HG02938 (cell line): ENCODE data around the gene SLC10A7.

Experiments
- ATAC-seq: cut with Tn5 transposase; IDR thresholded peaks from one replicate; pipeline ENCODE4 v1.9.1; 2021; ENCODE audit warnings: mild to moderate bottlenecking, moderate library complexity; ENCODE audit not compliant: unreplicated experiment

Gene SLC10A7

DNA sequence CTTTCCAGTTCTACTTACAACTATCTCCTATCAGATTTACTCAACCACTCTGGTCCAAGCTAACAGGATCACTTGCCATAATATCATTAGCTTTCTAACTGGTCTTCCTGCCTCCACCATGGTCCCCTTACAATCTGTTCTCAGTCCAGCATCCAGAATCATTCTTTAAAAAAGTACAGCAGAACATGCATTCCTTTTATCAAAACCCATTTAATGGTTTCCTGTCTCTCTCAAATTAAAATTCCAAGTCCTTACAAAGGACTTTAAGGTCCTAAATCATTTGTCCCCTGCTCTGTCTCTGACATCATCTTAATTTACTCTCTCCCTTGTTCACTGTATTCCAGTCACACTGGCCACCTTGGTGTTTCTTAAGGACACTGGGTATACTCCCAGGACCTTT lies 202.8 kb downstream of the SLC10A7 start:
- no peak for ATAC-seq

- ATAC-seq, result no peak
Observed at GRCh38 chr4:146317783-146318182, 204.0 kb downstream of the SLC10A7 start.

DNA sequence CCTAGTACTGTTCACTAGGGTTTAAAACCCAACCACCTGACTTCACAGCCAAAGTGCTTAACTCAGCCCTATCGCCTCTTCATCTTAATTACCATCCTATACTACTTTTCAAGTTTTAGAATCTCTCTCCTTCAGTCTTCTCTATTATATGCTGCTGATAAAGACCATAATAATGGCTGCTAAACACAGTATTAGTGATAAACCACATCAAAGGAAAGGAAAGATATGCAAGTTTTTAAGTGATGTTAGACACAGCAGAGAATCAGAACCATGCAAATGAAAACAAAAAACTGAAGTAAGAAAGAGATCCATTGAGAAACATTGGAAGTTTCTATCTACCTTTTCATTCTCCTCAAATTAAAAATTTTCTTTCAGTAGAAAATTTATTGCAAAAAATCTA lies 206.6 kb downstream of the SLC10A7 start:
- no peak for ATAC-seq

DNA sequence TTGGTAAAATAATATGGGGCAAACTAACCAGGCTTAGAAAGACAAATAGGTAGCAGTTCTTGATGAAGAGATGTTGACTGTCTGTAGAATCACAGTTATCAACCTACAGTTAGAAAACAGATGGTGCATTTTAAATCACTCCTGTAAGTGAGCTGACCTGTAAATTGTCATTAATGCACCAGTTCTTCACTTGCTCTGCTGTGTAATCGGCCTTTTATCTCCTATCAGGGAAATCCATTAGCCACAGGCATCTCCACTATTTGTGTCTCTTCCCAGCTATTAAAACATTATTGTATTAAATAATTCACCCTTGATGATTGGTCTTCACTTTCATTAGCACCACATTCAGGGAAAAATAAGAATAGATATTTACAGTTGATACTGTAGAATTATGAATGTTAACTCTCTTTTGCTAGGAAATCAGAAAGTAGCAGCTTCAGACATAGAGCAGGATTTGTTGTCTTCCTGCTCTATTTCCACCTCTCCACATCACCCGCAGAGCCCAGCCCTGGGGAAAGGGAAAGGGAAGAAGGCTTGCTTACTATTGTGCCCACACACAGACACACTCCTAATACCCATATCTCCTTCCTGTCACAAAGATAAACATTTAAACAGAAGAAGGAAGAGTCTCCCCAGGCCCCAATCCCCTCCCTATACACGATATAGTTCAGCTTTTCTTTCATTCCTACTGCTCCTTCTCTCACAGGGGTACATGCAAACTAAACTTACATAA lies 210.3 kb downstream of the SLC10A7 start:
- ATAC-seq, result no peak

DNA sequence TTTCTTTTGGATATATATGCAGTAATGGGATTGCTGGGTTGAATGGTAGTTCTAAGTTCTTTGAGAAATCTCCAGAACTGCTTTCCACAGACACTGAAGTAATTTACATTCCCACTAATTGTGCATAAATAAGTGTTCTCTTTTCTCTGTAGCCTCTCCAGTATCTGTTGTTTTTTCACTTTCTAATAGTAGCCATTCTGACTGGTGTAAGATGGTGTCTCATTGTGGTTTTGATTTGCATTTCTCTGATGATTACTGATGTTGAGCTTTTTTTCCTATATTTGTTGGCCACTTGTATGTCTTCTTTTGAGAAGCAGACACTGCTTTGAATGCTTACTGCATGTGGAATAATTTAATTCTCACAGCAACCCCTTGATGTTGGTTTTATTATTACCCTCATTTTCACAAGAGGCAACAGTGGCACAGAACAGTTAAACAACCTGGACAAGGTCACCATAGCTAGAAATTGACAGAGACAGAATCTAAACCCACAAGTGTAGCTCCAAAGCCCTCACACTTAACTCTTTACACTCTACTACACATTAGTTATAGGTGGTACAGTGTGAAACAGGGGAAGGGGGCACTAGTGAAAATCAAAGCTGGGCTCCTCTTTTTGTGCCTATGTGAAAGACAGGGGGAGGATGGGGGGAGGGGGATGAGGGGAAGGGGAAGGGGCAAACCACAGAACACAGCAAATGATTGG lies 211.3 kb downstream of the SLC10A7 start:
- ATAC-seq, result peak; percentile 89

DNA sequence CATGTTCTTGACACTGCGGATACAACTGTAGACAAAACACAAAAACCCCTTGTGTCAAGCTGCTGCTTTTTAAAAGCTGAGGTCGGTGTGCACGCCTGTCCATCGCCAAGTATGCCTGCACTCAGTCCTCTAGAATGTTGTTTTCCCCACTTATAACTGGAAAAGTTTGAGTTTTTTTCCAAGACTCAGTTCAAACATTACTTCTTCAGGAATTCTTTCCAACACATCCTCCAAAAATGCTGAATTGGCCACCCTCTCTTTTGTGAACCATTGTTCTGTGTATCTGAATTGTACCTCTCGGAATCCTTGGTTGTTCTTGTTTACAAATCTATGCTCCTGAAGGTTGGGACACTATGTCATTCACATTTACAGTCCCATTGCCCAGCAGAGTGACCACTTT lies 212.8 kb downstream of the SLC10A7 start:
- no peak for ATAC-seq

- ATAC-seq, result no peak
Observed at GRCh38 chr4:146302822-146303221, 218.9 kb downstream of the SLC10A7 start.

DNA sequence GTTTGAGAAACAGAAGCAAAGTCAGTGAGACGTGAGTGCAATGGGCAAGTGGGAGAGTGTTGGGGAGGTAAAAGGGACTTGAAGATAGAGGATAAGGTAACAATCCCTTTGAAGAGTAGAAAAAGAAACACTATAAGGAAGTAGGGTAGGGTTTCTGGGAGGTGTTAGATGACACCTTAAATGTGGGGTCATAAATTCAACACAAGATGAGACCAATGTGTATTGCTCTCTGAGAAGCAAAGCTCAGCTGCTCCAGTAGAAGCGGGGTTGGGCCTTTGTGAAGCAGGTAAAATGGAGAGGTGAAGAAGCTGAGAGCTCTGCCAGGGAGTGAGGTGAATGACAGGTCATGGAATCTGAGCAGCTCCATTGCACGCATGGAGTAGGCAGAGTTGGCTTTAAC lies 222.1 kb downstream of the SLC10A7 start:
- ATAC-seq, result no peak

DNA sequence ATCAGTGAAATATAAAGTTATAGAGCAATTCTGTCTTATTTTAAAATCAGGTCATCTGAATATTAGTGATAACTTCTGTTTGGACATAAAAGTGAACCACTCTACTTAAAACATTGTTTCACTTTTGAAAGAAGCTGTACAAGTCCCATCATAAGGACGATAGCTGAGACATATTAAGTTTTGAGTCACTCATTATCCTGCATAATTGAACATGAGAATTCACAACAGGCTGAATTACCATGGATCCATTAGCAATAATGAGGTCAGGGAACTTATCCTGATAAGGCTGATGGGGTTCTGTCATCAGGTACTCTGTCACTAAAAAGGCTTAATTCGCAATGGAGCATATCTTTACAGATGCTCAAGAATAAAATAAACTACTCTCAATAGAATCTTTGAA lies 227.0 kb downstream of the SLC10A7 start:
- no peak for ATAC-seq

- no peak for ATAC-seq
Observed at GRCh38 chr4:146292508-146292907, 229.2 kb downstream of the SLC10A7 start.

DNA sequence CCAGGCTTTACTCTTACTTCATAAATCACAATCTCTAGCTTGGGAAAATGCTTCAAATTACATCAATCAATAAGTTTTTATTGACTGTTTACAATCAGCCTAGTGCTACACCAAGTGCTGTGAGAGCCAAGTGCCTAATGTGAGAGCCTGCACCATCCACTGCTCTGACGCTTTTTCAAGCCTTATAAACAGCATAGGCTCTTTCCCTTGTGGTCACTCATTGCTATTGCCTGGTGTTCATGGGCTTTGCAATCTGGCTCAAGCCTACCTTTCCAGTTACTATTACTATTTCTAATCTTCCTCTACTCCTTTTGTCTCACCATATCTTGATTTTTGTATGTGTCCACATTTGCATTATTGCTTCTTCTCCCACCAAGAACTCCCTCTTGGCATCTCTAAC lies 230.4 kb downstream of the SLC10A7 start:
- ATAC-seq, result no peak

GRCh38 chr4:146288193-146288592 lies 233.5 kb downstream of the SLC10A7 start:
- ATAC-seq, result no peak

- no peak for ATAC-seq
Observed at GRCh38 chr4:146285037-146285436, 236.7 kb downstream of the SLC10A7 start.

DNA sequence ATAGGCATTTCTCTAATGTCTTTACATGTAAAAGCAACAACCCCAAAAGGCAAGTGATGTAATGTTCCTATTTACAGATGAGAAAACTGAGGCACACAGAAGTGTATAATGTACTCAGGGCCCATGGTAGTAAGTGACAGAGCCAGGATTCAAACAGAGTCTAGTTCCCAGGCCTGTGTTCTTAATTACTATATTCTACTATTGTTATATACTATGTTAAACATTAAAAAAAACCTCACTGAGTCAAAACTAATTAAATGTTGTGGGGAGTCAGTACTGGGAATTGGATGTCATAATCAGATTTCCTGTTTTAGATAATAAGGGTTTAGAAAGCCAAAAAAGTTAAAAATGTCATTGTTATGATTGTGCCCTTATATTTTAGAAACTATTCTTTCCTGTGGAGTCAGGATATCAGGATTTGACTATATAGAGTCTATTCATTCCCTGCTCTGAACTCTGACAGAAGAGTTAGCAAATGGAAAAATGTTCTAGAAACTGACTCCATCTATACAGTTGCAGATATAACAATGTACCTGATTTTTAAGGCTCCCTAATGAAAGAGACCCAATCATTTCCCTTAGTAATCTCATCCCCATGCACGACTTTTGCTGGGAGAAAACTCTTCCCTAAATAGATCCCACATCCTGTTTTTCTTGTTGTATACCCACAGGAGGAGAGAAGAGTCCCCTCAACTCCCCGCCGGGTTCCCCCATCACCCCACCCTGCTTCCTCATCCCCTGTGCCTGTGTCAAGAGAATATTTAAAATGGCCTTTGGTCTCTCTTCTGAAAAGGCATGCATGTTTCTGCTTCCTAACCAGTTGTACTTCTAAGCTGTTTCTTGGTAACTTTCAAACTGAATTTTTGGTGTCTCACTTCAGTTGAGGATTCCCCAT lies 237.7 kb downstream of the SLC10A7 start:
- ATAC-seq, result no peak

DNA sequence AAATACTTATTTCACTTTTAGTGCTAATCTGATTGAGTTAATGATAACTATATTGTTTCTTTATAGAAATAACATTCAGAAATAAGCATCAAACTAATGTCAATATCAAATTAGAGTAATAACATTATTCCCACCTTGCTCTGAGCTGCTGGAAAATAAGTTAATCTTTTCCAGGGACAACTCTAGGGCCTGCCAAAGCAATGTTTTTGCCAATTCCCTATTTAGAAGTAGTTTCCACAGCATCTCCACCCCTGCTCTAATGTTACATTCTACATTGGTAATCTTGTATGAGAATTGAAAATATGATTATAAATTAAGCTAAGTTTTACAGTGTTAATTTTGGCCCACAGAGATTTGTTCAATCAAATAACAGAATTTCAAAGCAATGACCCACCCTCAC lies 239.1 kb downstream of the SLC10A7 start:
- no peak for ATAC-seq

GRCh38 chr4:146278986-146279385 lies 242.8 kb downstream of the SLC10A7 start:
- no peak for ATAC-seq

GRCh38 chr4:146275370-146275769 lies 246.4 kb downstream of the SLC10A7 start:
- no peak for ATAC-seq

- ATAC-seq, result no peak
Observed at GRCh38 chr4:146274774-146275173, 247.0 kb downstream of the SLC10A7 start.

GRCh38 chr4:146273204-146273901 lies 248.4 kb downstream of the SLC10A7 start:
- peak; percentile 74 for ATAC-seq

DNA sequence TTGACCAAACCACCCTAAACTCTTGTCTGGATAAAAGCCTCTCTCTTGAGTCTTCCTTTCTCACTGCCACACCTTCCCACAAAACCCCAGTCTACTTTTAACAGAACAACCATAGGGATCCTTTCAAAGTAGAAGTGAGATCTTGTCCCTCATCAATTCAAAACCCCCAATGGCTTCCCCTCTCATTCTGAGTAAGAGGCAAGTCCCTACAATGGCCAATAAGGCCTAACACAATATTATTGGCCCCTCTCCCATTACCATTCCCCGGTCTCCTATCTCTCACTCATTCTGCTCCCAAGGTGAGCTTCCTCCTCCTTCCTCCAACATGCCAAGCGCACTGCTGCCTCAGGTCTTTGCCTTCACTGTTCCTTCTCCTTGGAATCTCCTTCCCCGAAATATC lies 250.3 kb downstream of the SLC10A7 start:
- no peak for ATAC-seq

DNA sequence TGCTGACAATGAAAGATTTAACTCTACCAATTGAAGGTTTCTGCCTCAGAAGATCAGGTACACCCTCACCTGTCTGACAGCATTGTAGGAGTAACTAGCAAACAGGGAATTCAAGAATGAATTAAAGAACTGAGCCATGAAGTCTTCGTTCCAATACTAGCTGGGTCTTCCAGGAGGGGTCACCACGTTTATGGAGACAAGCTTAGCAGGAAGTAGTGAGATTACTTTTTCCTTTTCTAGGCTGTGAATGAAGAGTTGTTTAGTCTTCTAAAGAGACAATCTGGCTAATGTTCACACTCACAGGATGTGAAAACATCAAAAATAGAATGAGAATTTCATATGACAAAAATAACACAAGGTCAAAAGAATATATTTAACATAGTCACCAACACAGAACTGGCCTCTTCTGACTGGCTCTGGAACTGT lies 252.5 kb downstream of the SLC10A7 start:
- ATAC-seq, result peak; percentile 55
